HG02759 (cell line): ENCODE results near the gene EFNB1.

Experiments used
- ATAC-seq: cut with Tn5 transposase; IDR thresholded peaks from one replicate; pipeline ENCODE4 v1.9.1; 2021; ENCODE audit warnings: mild to moderate bottlenecking, moderate library complexity; ENCODE audit not compliant: unreplicated experiment

The EFNB1 gene

DNA sequence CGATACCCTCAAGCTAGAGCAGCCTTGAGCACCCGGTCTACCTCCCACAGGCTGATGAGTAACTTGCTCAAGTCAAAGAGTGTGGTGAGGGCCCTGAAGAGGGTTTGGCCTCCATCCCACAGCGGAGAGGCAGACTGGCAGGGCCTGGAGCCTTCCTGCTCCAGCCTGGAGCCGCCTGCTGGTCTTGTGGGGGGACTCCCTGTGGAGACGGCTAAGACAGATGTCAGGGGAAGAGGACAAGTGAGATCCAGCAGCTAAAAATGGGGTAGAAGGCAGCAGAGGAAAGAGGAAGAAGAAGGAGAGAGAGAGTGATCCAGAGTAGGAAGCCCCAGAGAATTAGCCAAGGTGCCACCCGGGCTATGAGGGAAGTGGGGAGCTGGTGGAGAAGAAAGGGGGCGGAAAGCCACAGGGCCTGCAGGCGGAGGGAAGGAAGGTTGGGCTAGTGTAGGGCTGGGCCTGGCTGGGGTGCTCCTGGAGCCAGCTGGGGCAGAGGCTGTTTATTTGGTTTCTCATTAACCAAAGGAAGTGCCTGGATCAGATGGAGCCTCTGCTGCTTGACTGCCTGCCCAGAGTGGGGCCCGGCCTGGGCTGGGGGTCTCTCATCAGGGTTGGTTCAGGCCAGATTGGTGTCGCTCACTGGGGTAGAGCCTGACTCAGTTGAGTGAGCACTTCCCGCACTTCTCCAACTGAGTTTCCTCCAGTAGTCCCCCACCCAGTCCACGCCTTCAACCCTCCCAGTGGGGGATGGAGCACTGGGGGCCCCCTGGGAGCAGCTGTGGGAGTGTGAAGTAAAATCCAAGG, 14.2 kb downstream of the EFNB1 start:
- no peak for ATAC-seq

DNA sequence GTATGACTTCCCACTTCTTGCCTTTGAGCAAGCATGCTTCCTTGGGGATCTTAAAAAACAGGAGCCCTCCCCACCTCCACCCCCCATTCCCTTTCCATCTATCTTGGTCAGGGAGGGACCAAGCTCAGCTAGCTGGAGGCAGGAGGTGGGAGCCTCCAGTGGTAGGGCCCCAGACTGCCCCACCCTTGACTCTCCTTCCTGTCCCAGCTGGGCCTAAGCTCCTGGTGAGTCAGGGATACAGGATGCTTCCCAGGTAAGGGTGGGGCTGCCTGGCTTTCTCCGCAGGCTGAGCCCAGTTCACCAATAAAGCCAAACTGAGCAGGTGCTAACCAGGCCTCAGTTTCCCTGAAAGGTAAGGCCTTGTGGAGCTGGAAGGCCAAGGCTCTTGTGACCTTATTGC, 15.2 kb downstream of the EFNB1 start:
- ATAC-seq, result no peak

DNA sequence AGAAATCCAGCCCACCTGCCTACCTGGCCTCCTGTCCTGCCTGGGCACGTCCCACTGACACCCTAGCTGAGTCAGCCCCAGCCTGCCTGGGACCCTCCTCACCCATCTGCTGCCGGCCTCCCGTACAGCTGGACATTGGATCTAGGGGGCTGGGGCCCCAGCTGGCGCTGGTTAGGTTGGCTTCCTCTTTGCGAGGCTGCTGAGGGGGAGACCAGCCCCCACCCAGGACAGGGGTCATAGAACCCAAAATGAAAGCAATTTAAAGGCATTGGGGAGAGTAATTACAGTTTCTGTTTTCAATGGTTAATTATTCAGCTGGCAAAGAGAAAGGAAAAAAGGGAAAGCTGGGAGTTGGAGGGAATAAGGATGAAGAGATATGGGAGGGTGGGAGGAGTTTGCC, 15.8 kb downstream of the EFNB1 start:
- ATAC-seq, result no peak

DNA sequence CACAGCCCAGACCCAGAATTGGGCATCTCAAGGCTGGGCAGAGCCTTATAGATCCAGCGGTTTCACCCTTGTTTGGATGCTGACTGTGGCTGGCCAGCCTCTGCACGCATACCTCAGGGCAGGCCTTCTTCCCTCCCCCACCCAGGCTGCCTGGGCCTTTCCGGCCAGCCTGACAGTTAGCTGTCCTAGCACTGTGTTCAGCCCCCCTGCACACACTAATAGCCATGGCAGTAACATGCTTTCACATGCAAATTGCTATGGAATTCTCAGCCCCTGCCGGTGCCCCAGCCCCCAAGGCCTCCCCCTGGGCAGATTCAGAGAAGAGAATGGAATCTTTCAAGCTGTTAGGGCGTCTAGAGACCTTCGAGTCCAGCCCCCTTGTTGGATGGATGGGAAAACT, 17.7 kb downstream of the EFNB1 start:
- ATAC-seq, result no peak

DNA sequence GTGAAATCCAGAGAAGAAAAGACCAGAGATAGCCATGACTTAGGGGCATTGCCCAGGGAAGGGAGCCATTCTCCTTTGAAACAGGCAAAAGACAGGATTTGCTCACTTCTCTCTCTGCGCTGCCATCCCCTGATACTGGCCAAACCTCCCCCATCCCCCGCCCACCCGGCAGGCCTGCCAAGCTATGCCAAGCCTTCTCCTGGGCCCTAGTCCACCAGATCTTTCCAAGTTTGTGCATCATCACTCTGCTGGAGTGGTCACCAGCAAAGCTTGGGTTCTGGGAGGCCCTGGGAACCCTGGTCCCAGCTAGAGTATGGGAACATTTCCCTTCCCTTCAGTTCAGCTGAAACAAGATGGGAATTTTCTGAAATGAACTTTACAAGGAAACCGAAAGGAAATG, 18.4 kb downstream of the EFNB1 start:
- ATAC-seq, result no peak

DNA sequence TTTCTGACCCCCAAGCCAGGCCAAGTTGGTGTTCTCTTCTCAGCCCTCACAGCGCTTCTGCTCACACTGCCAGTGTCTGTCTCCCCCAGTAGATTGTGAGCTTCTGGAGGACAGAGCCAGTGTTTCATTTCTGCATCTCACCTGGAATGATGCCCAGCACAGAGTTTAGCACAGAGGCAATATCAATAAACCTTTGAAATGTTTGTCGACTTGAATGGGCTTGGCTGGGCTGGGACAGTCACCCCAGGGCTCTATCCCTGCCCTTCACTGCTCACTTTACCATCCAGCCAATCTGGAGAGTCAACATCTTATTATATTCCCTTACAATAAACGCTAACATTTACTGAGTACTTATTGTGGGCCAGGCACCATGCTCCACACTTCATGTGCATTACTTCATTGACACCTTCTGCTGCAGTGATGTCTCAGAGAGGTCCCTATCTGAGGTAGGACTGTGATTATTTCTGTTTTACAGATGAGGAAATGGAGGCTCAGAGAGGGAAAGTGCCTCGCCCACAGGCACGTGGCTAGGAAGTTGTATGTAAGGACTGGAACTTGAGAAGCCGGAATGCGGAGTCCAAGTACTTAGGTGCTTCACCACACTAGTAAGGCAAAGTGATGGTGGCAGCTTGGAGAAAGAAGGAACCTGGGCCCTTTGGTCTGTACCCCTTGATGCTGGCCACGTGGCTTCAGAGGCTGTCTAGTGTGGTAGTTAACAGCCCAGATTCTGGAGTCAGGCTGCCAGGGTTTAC, 19.5 kb downstream of the EFNB1 start:
- ATAC-seq, result no peak

DNA sequence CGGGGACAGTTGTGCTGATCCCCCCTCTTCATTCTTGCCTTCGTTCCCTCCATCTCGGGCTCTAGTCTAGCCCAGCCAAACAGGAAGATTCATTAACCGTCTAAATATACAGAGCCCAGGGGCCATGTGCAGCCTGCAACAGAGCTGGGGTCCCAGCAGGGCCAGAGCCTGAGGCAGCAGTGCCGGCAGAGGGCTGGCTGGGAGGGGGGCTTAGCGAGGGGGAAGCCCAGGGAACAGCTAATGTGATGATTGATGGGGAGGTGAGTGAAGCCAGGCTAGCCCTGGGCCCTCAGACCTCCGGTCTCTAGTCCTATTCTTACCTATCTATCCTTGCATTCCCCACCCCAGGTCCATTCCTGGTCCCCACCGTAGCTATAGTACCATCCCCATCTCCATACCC, 22.3 kb downstream of the EFNB1 start:
- ATAC-seq, result no peak

DNA sequence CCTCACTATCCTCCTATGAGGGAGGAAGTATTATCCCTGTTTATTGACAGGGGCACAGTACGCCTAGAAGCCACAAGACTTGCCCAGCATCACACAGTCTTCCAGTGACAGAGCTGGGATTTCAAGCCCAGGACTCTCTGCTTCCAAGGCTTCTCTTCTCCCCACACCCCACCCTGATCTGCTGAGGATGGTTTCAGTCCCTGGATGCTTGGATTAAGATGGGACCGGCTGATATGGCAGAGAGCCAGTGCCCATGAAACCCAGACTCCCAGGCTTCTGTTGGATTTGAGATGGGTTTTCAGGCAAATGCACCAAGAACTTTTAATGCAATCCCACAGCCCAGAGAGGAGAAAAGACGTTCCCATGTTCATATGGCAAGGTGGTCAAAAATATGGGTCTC, 23.2 kb downstream of the EFNB1 start:
- no peak for ATAC-seq

DNA sequence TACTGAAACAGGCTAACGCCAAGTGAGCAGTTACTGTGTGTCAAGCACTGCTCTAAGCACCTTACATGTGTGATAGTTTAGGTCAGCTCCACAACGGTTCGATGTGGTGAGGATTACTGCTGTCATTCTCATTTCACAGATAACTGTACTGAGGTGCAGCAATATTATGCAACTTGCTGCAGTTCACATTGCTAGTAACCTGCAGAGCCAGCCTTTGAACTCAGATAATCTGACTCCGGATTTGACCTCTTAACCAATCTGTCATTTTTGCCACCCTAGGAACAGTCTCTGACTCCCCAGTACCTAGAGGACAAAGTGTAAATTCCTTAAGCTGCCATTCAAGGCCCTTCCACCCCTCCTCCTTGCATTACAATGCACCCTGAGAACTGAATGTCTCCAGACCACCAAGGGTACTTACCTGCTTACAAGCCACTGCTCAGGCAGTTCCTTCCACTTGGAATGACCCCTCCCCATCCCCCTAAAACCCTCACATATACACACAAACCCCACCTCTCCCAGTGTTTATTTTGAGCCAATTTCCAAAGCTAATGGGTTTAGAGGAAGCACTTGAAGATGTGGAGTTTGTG, 24.9 kb downstream of the EFNB1 start:
- no peak for ATAC-seq

DNA sequence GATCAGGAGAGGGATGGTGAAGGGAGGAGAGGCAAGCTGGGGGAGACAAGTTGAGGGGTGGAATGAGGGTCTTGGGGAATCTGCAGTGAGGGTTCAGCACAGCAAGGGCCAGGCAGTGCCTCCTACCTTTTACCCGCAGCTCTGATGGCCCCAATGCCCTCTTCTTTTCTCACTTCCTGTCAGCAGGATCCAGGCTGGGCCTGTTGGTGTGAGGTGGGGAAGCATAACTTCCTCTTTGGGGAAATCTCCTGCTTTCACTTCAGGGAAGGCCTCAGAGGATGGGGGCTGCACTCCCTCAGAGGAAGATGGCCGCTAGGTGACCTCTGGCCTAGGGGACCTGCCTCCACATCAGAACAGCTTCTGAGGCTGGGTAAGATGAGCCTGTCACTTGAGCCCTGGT, 36.5 kb downstream of the EFNB1 start:
- no peak for ATAC-seq

DNA sequence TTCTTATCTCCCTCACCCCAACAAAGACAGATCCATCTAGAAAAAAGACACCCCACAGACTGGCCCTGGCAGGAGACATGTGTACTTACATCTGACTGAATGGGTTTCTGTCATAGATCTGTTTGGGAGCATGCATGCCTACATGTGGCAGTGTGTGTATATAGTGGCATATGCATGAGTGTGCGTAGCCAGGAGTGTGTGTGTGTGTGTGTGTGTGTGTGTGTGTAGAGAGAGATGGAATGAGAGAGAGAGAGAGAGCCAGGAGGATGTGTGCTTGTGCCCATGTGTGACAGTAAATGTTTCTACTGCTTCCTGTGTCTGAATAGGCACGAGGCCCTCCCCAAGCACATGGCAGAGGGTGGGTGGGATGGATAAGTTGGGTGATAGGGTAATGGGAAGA, 37.1 kb downstream of the EFNB1 start:
- no peak for ATAC-seq

DNA sequence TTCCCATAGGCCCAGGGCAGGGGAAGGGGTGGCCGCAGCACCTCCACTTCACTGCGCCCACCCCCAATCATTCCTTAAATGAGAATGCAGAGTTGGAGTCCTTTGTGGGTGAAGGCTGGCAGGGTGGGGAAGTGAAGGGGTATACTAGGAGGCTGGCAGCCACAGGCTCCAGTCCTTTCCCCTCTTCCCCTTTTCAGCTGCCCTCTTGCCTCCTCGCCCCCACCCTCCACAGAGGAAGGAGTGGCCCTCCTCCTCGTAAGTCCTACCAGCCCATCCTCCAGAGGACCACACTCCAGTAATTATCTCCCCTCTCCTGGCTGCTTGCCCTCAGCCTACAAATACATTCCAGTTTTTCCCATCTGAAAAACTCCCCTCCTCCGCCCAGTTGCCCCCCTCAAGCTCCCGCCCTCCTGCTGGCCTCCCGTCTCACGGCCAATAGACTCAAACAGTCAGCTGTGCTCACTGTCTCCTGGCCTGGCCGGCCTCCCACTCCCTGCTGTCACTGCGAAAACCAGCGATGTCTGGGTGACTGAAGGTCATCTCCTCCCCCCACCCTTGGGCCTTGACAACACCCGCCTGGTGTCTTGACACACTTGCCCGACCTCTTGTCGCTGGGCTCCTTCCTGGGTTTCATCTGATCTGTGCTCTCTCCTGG, 38.8 kb downstream of the EFNB1 start:
- ATAC-seq, result no peak

DNA sequence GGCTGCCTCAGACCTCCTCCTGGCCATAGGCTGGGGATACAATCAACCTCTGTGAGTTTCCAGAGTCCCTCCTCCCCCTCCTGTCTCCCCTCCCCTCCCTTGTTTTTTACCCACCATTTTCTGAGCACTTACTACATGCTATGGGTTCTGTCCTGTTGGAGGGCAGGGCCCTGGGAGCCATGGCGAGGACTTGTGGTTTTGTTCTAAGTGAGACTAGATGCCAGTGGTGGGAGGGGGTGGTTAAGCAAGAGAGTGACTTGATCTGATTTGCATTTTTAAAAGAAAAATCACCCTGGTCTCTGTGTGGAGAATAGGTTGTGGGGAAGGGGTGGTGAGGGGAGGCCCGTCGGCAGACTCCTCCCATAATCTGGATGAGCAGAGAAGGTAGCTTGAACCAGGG, 39.5 kb downstream of the EFNB1 start:
- ATAC-seq, result no peak

DNA sequence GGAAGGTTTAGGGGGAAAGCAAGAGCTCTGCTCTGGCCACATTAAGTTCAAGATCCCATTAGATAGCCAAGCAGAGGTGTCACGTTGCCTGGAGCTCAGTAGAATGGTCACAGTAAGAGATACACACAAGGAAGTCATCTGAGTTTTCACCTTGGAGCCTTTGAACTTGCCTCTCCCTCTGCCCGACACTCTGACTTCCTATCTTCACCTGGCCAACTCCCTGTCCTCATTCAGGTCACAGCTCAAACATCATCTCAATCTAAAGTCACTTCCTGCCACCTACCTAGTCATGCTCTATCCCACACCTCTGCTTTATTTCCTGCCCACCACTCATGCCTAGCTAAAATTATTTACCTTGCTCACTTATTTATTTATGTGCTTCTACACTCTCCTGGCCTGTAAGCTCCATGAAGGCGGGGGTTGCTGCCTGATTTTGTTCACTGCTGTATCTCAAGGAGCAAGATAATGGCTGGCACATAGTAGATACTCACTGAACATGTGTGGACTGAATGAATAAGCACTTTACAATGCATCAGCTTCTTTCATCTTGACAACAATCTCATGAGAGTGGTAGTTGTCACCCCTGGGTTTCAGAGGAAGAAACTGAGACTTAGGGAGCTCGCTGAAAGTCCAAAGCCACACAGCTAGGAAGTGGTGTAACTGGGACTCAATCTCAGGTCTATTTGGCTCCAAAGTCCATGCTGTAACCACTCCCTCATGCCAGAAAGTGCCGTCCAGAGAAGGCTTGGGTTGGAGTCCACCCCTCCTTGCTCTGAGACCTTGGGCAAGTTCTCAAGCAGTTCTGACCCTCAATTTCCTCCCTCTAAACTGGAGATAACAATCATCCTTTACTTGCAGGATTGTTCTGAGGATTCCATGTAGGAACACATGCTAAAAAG, 40.3 kb downstream of the EFNB1 start:
- ATAC-seq, result no peak

DNA sequence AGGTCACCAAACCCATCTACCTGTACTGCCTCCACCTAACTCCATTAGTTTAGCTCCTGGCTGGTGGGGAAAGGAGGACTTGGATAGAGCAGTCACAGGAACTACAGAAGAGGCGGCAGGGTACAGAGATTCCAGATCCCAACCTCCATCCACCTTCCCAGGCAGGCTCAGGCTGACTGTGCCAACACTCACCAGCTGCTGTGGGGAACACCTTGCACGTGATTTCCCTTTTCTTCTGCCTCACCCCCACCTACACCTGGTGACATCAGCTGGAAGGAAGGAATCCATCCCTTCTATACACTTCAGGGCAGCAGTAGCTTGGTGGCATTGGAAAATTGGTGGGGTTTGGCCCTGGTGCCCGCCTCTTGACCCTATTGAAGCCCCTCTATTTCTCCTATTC, 41.5 kb downstream of the EFNB1 start:
- no peak for ATAC-seq

DNA sequence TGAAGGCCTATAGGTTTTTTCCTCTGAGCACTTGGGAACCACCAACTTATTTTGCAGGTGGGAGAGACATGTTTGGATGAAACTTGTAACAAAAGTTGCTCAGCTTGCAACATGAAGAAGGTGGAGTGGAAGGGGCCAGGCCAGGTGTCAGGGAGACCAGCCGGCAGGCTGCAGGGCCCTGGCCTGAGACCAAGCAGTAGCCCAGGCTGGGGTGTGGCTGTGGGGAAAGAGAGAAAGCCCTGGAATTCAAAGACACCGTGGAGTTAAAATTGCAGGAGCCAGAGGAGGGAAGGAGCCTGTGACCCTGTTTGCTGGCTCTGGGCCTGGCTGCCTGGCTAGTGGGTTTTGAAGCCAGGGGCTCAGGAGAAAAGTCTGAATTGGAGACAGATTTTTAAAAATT, 43.4 kb downstream of the EFNB1 start:
- no peak for ATAC-seq

DNA sequence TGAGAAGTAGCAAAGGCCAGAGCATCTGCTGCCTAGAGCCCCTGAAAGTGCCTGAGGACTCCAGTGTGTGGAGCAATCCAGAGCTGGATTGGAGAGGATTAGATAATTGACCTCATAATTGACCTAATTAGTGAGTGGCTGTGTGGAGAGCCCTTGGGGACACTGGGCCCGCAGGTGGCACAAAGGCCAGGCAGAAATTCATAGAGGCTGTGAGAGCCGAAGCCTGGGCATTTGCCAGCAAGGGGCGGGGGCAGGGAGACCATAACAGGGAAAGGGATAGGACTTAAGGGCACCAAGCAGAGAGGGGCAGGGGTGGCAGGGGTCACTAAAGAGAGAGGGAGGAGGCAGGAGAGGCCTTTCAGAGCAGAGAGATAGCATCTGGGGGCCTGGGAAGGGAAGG, 45.3 kb downstream of the EFNB1 start:
- ATAC-seq, result no peak

DNA sequence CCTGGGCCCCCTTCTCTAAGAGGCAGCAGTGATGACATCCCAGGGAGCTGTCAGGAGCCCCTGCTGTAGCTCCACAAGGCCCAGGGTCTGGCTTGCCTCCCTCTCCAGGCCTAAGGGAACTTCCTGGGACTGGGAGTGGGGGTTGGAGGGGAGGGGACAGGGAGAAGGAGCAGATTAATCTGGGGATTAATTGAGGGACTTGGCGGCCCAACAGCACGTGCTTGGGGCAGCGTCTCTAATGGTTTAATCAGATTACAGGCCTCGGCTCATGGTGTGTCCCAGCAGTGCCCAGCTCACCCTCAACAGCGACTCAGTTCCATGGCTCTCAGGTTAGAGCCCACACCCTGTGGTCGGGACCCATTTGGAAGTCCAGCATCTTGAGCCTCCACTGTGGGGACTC, 47.9 kb downstream of the EFNB1 start:
- ATAC-seq, result no peak

DNA sequence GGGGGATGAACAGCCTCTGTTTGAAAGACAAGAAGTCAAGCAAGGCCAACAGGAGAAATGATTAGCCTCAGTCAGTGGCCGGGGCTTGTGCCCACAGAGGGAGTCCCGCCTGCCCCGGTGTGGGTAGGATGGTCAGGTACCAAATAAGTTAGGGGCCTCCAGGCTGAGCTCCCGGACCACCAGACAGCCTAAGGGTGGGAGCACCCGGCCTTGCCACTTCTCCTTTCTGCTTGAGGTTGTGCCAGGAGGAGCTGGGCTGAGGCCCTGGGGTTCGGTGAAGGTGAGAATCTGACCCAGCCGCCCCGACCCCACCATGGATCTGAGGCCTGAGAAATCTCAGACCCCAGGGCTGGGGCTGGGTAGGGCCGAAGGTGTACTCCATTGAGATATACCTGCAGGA, 48.8 kb downstream of the EFNB1 start:
- ATAC-seq, result no peak

DNA sequence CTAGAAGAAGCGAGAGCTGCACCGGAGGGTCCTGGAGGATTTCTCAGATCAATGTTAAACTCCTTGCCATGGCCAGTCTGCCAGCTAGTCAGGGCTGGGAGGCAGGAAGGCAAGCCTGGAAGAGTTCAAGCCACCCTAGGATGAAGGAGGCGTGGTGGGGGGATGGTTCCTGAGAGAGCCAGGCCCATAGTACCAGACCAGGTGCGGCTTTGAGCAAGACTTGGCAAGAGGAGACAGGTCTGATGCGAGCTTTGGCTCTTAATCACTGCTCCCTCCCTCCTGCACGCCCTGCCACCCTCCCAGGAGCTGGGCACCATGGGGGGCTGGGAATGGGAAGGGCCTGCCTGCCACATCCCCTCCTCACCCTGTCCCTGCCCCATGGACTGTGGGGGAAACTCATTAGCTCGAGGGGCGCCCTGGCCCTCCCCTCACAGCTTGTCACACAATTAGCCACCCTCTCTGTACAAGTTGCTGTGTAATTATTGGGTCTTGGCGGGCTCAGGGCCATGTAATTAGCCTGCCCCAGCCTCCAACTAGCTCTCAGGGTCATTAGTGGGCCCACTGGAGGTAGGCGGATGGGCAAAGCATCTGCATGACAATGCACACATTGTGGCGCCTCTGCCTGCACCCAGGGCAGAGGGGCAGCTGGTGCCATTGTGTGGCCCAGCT, 50.3 kb downstream of the EFNB1 start:
- no peak for ATAC-seq
